Superior temporal gyrus (tissue), 1 donor: ENCODE measurements around the gene GAS6.

ENCODE experiments used
- DNase-seq: peaks from one replicate; pipeline ENCODE4 v3.0.0-alpha.2; 2016; ENCODE audit errors: extremely low spot score

Gene GAS6

GRCh38 chr13:113887700-113888201 is 23.9 kb upstream of the GAS6 start:
- no peak for DNase-seq

- no peak for DNase-seq
Measured at GRCh38 chr13:113886561-113887112, 22.8 kb upstream of the GAS6 start.

- no peak for DNase-seq
Measured at GRCh38 chr13:113884821-113885220, 20.9 kb upstream of the GAS6 start.

GRCh38 chr13:113883921-113884804 is 20.3 kb upstream of the GAS6 start:
- no peak for DNase-seq

- no peak for DNase-seq
Measured at GRCh38 chr13:113883314-113883811, 19.5 kb upstream of the GAS6 start.

- DNase-seq = no peak
Measured at GRCh38 chr13:113882716-113883115, 18.8 kb upstream of the GAS6 start.

- DNase-seq = no peak
Measured at GRCh38 chr13:113882267-113882630, 18.4 kb upstream of the GAS6 start.

- no peak for DNase-seq
Measured at GRCh38 chr13:113881614-113882266, 17.9 kb upstream of the GAS6 start.

- no peak for DNase-seq
Measured at GRCh38 chr13:113880651-113881611, 17.1 kb upstream of the GAS6 start.

- DNase-seq = no peak
Measured at GRCh38 chr13:113879494-113880360, 15.9 kb upstream of the GAS6 start.

- DNase-seq = no peak
Measured at GRCh38 chr13:113879017-113879416, 15.1 kb upstream of the GAS6 start.

- no peak for DNase-seq
Measured at GRCh38 chr13:113877149-113877990, 13.5 kb upstream of the GAS6 start.

- DNase-seq = no peak
Measured at GRCh38 chr13:113876346-113877148, 12.7 kb upstream of the GAS6 start.

- DNase-seq = no peak
Measured at GRCh38 chr13:113875837-113876281, 12.0 kb upstream of the GAS6 start.

GRCh38 chr13:113875429-113875815 is 11.5 kb upstream of the GAS6 start:
- no peak for DNase-seq

- DNase-seq = no peak
Measured at GRCh38 chr13:113874579-113875428, 10.9 kb upstream of the GAS6 start.

- DNase-seq = no peak
Measured at GRCh38 chr13:113874177-113874576, 10.3 kb upstream of the GAS6 start.

GRCh38 chr13:113869263-113869662 is 5.4 kb upstream of the GAS6 start:
- no peak for DNase-seq
